HCT116 (cell line): ENCODE data around the gene DEPDC7. TPM values are rescaled to one million over a fixed set of nuclear protein-coding genes. Genes with fewer than 3 reads are reported as not detected.

ENCODE experiments used
- ATAC-seq: fragments of 200-7000 bp; cut with Tn5 transposase; 2 replicates; pipeline ENCODE4 v1.9.1; 2020; ENCODE audit warnings: mild to moderate bottlenecking, moderate library complexity
- BruUV-seq: library from RNA; stranded (reverse); fragments of 400-500 nt; replicated peaks from 2 replicates; lab custom pipeline; 2021; lab: Mats Ljungman, UMichigan
- CTCF ChIA-PET: fragments of 300-600 bp; sonication (Branson Sonifier 250); formaldehyde crosslinking; loops from one replicate; lab custom pipeline; 2021; ENCODE audit warnings: antibody characterized with exemption; lab: Charles Lee
- POLR2A ChIA-PET: fragments of 300-600, 350-600 bp; sonication (Branson Sonifier 250); formaldehyde crosslinking; loops from one replicate; lab custom pipeline; 2021; ENCODE audit warnings: antibody characterized with exemption; lab: Charles Lee
- RAD21 ChIA-PET, 2 experiments: fragments of 300-600 bp; sonication (Branson Sonifier 250); formaldehyde crosslinking; loops; one replicate each; lab custom pipeline; 2023; ENCODE audit warnings: low total read pairs in 2 of 2; ENCODE audit not compliant: uncharacterized antibody in 2 of 2, unreplicated experiment in 2 of 2, low non-redundant PET in 1 of 2; lab: Charles Lee
- DNase-seq: peaks from one replicate; pipeline ENCODE4 v3.0.0-alpha.2; 2010; ENCODE audit warnings: low read depth, low spot score
- H2AFZ ChIP-seq: fragments of 200-600 bp; shearing (Covaris generic), sonication (generic); 2 replicates; pipeline ENCODE4 v1.6.1; 2017; ENCODE audit warnings: low read depth, mixed run types, mixed read lengths, antibody characterized with exemption, low read length; ENCODE audit not compliant: poor library complexity, severe bottlenecking
- H3K27ac ChIP-seq: 2 replicates; pipeline ENCODE4 v1.5.1; 2012; ENCODE audit warnings: low read depth, low read length
- H3K27me3 ChIP-seq: fragments of 200-600 bp; sonication (generic); 2 replicates; pipeline ENCODE4 v1.6.1; 2016; ENCODE audit warnings: mixed run types, low read length, mixed read lengths; ENCODE audit not compliant: insufficient read depth
- H3K36me3 ChIP-seq, 2 experiments: fragments of 200-500 bp in 1 of 2; fragments of 200-600 bp in 1 of 2; sonication (Bioruptor generic) in 1 of 2; sonication (generic) in 1 of 2; 2 replicates each; pipeline versions ENCODE4 v1.5.1 to v1.6.1; 2014 to 2016; ENCODE audit warnings: low read length in 2 of 2, inconsistent platforms in 1 of 2, mixed read lengths in 1 of 2, mixed run types in 1 of 2; ENCODE audit not compliant: insufficient read depth in 2 of 2, control insufficient read depth in 1 of 2
- H3K4me1 ChIP-seq, 2 experiments: fragments of 200-600 bp in 1 of 2; sonication (generic) in 1 of 2; 2 replicates each; pipeline versions ENCODE4 v1.5.1 to v1.6.1; 2012 to 2017; ENCODE audit warnings: low read length in 2 of 2, inconsistent platforms in 1 of 2, mild to moderate bottlenecking in 1 of 2, mixed read lengths in 1 of 2, mixed run types in 1 of 2, moderate library complexity in 1 of 2; ENCODE audit not compliant: insufficient read depth in 2 of 2, control insufficient read depth in 1 of 2
- H3K4me2 ChIP-seq: fragments of 200-600 bp; sonication (generic); 2 replicates; pipeline ENCODE4 v1.6.1; 2017; ENCODE audit warnings: mixed run types, low read length, mixed read lengths
- H3K4me3 ChIP-seq, 2 experiments: fragments of 200-600 bp in 1 of 2; sonication (generic) in 1 of 2; replicated peaks in 1 of 2; 2 replicates each; pipeline ENCODE4 v1.5.1; 2011 to 2016; ENCODE audit warnings: low read length in 2 of 2, control low read depth in 1 of 2, low read depth in 1 of 2, mild to moderate bottlenecking in 1 of 2, mixed read lengths in 1 of 2, mixed run types in 1 of 2
- H3K79me2 ChIP-seq: fragments of 200-600 bp; sonication (generic); 2 replicates; pipeline ENCODE4 v1.6.1; 2017; ENCODE audit warnings: mild to moderate bottlenecking, mixed run types, low read length, moderate library complexity, mixed read lengths; ENCODE audit not compliant: insufficient read depth
- H3K9ac ChIP-seq: fragments of 200-600 bp; sonication (generic); 2 replicates; pipeline ENCODE4 v1.6.1; 2016; ENCODE audit warnings: low read length, mixed read lengths
- H3K9me2 ChIP-seq: fragments of 200-600 bp; sonication (generic), shearing (Covaris generic); 2 replicates; pipeline ENCODE4 v1.6.1; 2017; ENCODE audit warnings: mixed run types, mild to moderate bottlenecking, moderate library complexity; ENCODE audit not compliant: insufficient read depth
- H3K9me3 ChIP-seq, 2 experiments: fragments of 200-500 bp in 1 of 2; fragments of 200-600 bp in 1 of 2; sonication (Bioruptor generic) in 1 of 2; sonication (generic) in 1 of 2; 2 replicates each; pipeline ENCODE4 v1.6.1; 2014 to 2017; ENCODE audit warnings: low read length in 2 of 2, mixed read lengths in 2 of 2, inconsistent platforms in 1 of 2, low read depth in 1 of 2, mild to moderate bottlenecking in 1 of 2, mixed run types in 1 of 2, moderate library complexity in 1 of 2; ENCODE audit not compliant: control insufficient read depth in 1 of 2, insufficient read depth in 1 of 2
- H4K20me1 ChIP-seq: fragments of 200-600 bp; sonication (generic), shearing (Covaris generic); 2 replicates; pipeline ENCODE4 v1.6.1; 2017; ENCODE audit warnings: mixed run types, mild to moderate bottlenecking, moderate library complexity; ENCODE audit not compliant: insufficient read depth
- ATF3 ChIP-seq: IDR thresholded peaks from 2 replicates; pipeline ENCODE4 v1.6.1; 2012
- CBX3 ChIP-seq: IDR thresholded peaks from 2 replicates; pipeline ENCODE4 v1.6.1; 2012; ENCODE audit warnings: low read depth
- CEBPB ChIP-seq: IDR thresholded peaks from 2 replicates; pipeline ENCODE4 v1.6.1; 2012; ENCODE audit warnings: low read depth
- EZH2 ChIP-seq: fragments of 200-600 bp; sonication (generic); IDR thresholded peaks from 2 replicates; pipeline ENCODE4 v1.6.1; 2017; ENCODE audit warnings: antibody characterized with exemption, mixed run types
- JUND ChIP-seq: IDR thresholded peaks from 2 replicates; pipeline ENCODE4 v1.6.1; 2012
- POLR2AphosphoS5 ChIP-seq: IDR thresholded peaks from 2 replicates; pipeline ENCODE4 v1.6.1; 2011; ENCODE audit warnings: mild to moderate bottlenecking, low read depth, low read length, moderate library complexity
- RAD21 ChIP-seq: IDR thresholded peaks from 2 replicates; pipeline ENCODE4 v1.6.1; 2012; ENCODE audit warnings: low read depth, mild to moderate bottlenecking
- SRF ChIP-seq: IDR thresholded peaks from 2 replicates; pipeline ENCODE4 v1.6.1; 2012; ENCODE audit warnings: low read depth
- ZBTB33 ChIP-seq: IDR thresholded peaks from 2 replicates; pipeline ENCODE4 v1.6.1; 2011; ENCODE audit warnings: mild to moderate bottlenecking, low read length, moderate library complexity; ENCODE audit not compliant: insufficient replicate concordance; ENCODE audit errors: extremely low read depth
- ZNF274 ChIP-seq: fragments of 200-500 bp; sonication (Bioruptor generic); IDR thresholded peaks from 2 replicates; pipeline ENCODE4 v1.6.1; 2014; ENCODE audit warnings: mild to moderate bottlenecking, low read depth, low read length, inconsistent platforms
- intact Hi-C: fragments of 100-400 bp; cut with micrococcal nuclease; formaldehyde crosslinking; loops from 2 replicates; pipeline ENCODE4 v1.10.0; 2022
- total RNA-seq: library from RNA; stranded (reverse); gene quantifications from one replicate; pipeline ENCODE4 v1.2.1, GENCODE V29; 2021; ENCODE audit not compliant: unreplicated experiment

Gene DEPDC7
- total RNA-seq, 1 experiment from 2014 or later = 7.3 TPM

- H3K27ac ChIP-seq = no peak overlapping the region
- no peaks in the 10 kb centered on the region for H3K36me3 ChIP-seq
- TF ChIP-seq SRF (no peak), EZH2 (no peak), ZBTB33 (no peak), POLR2AphosphoS5 (no peak), ZNF274 (no peak), ATF3 (no peak), CEBPB (no peak), RAD21 (no peak), CBX3 (no peak), JUND (no peak)
- no peaks in the 10 kb centered on the region for H3K9me3 ChIP-seq
- POLR2A ChIA-PET = no interaction called here
- intact Hi-C loops = loop anchor here (5.0 to 10.0 kb wide), 3 partner anchors 87 to 349 kb away; no protein-coding TSS in a partner anchor
- peaks cover 20 to 32% of the 10 kb centered on the region in 2 experiments for H3K4me1 ChIP-seq
- no peaks in the 10 kb centered on the region for H4K20me1 ChIP-seq
- ATAC-seq = no peak
- CTCF ChIA-PET = interaction anchor here (1.6 to 2.0 kb wide), 5 partner anchors 20 to 254 kb away, joined by 3 to 18 read pairs (median 4); no protein-coding TSS in a partner anchor
- H3K79me2 ChIP-seq = no peaks in the 10 kb centered on the region
- RAD21 ChIA-PET = no interaction called here
- no peak overlapping the region for H2AFZ ChIP-seq
- no TSS peak for BruUV-seq
- H3K27me3 ChIP-seq = no peaks in the 10 kb centered on the region
- H3K4me3 ChIP-seq = no peak overlapping the region
- DNase-seq = no peak
- H3K9ac ChIP-seq = no peak overlapping the region
- no peaks in the 10 kb centered on the region for H3K9me2 ChIP-seq
- no peak overlapping the region for H3K4me2 ChIP-seq
Observed at GRCh38 chr11:33064033-33064825, 48.6 kb downstream of the DEPDC7 start.
